GM21526 (cell line): ENCODE data around the gene LAMP2.

ENCODE experiments used
- ATAC-seq: cut with Tn5 transposase; IDR thresholded peaks from one replicate; pipeline ENCODE4 v1.9.1; 2021; ENCODE audit warnings: moderate library complexity; ENCODE audit not compliant: unreplicated experiment, low FRiP score

The LAMP2 gene

GRCh38 chrX:120457766-120458180, 11.3 kb downstream of the LAMP2 start:
- ATAC-seq, result peak; percentile 80

- no peak for ATAC-seq
Measured at GRCh38 chrX:120456973-120457372, 12.1 kb downstream of the LAMP2 start.

DNA sequence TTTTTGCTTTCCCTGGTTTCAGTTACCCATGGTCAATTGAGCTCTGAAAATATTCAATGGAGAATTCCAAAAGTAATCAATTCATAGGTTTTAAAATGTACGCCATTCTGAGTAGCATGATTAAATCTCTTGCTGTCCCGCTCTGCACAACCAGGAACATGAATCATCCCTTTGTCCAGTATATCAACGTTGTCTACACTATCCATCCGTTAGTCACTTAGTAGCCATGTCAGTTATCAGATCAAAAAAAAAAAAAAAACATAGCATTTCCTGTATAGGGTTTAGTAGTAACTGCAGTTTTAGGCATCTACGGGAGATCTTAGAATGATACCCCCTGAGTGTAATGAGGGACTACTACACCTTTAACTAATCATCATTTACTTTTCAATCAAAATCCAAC, 15.1 kb downstream of the LAMP2 start:
- no peak for ATAC-seq

DNA sequence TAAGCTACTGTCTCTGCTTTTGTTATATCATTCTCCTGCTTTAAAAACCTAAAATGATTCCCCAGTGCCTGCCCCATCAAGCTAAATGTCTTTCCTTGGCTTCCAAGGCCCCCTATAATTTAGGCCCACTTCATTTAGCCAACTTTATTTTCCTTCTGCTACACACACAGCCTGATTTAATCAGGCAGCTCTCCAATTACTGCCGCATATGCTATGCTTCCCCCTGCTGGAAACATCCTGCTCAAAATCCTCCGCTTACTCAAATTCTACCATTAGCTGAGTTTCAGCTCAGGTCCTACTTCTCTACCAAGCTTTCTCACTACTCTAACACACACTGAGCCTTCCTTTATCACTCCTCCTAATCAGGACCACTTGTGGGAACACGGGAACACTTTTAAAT, 17.0 kb downstream of the LAMP2 start:
- ATAC-seq, result no peak

DNA sequence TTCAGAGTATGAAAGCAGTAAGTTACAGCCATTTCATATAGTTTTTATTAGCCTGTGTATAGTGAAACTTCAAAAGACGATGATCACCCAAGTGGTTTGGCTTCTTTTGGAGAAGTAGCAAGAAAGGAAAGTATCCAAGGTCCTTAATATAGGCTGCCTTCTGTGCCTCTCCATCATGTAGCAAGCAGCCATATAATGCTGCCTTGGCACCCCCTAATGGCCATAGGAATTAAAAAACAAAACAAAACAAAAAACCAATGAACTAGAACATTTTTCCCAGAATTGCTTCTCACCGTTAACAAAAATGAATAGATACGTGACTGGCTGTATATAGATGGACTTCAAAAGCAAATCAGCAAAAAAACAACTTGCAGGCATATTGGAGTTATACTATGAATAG, 18.9 kb downstream of the LAMP2 start:
- no peak for ATAC-seq

DNA sequence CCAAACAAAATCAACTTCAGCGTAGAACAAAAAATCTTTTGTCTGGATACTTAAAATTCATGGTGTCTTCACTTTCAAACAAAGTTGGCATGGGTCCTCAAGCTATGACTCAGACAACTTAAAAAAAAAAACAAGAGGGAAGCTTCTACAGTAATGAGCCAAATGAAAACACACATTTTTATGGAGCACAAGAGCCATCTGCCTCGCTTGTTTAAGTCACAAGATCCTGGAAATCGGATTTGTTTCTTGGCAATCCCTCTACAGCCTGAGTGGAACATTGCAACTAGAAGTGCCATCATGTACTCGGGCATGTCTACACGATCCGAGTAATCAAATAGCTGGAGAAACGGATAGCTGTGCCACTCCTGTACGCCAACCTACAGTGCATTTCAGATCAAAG, 22.6 kb downstream of the LAMP2 start:
- ATAC-seq, result no peak

- no peak for ATAC-seq
Measured at GRCh38 chrX:120439921-120440320, 29.2 kb downstream of the LAMP2 start.

- ATAC-seq, result no peak
Measured at GRCh38 chrX:120429776-120430540, 39.1 kb downstream of the LAMP2 start.

- no peak for ATAC-seq
Measured at GRCh38 chrX:120428309-120428708, 40.8 kb downstream of the LAMP2 start.

DNA sequence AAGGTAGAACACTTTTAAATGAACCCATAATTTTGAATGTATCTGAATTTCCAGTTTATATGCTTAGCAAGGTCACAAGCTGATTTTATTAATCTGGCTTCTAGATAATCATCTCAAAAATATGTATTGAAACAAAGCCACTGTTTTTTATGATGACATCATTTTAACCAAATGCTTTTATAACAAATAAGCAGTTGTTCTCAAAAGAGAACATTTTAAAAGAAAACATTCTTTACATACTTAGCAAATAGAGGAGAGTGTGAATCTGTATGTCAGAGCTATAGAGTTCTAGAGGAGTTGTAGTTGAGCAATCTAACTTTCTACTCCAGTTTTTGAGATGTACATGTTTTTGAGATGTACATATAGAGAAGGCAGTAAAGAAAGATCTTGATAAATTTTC, 42.5 kb downstream of the LAMP2 start:
- no peak for ATAC-seq

DNA sequence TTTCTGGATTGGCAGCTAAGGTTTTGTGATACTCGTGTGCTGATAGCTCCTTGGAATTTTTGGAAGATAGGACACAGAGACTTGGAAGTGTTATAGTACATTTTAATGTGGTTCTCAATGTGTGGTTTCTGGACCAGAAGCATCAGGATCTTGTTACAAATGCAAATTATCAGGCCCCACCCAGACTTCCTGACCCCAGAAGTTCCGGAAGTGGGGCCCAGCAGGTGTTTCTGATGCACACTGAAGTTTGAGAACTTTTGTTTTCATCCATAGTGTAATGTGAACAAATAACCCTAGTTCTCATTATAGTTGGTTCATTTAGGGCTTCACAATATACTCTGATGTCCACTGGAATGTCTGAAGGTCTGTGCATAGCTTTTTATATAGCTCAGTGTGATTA, 49.6 kb downstream of the LAMP2 start:
- ATAC-seq, result peak; percentile 83

GRCh38 chrX:120408168-120408567, 60.9 kb downstream of the LAMP2 start:
- ATAC-seq, result no peak

DNA sequence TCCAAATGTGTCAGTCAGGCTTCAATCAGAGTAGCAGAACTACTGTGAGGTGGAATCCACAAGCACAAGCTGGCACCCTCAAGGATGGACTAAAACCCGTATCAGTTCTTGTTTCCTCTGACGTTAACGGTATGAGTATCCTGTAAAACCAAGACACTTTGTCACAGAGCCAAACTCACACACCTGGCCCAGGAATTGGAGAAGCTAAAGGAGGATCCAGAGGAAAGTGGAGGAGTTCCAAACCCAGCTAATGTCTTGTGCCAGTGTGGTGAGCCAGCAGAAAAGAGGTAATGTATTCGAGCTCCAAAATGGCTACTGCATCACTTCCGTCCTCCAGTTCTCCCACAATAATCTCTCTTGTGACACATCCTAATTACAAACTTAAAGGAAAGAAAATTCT, 62.5 kb downstream of the LAMP2 start:
- ATAC-seq, result no peak

- no peak for ATAC-seq
Measured at GRCh38 chrX:120402369-120402768, 66.7 kb downstream of the LAMP2 start.

GRCh38 chrX:120401301-120401700, 67.8 kb downstream of the LAMP2 start:
- no peak for ATAC-seq

DNA sequence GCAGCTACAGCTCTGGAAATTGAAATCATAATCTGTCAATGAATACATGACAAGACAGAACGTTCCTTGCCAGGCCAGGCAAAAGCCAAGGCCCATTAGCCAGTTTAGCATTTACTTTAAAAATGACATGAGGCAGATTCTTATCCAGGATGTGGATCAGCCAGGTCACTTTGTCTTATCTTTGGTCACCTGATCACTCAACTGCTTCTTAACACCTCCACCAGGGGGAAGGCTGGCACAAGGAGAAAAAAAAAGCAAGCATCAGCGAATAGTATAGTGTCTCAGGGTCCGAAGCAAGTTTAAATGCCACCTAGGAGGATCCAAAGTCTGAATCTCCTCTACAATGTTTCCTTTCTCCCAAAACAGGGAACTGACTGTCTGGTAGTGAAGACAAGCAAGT, 88.4 kb downstream of the LAMP2 start:
- ATAC-seq, result peak; percentile 75

DNA sequence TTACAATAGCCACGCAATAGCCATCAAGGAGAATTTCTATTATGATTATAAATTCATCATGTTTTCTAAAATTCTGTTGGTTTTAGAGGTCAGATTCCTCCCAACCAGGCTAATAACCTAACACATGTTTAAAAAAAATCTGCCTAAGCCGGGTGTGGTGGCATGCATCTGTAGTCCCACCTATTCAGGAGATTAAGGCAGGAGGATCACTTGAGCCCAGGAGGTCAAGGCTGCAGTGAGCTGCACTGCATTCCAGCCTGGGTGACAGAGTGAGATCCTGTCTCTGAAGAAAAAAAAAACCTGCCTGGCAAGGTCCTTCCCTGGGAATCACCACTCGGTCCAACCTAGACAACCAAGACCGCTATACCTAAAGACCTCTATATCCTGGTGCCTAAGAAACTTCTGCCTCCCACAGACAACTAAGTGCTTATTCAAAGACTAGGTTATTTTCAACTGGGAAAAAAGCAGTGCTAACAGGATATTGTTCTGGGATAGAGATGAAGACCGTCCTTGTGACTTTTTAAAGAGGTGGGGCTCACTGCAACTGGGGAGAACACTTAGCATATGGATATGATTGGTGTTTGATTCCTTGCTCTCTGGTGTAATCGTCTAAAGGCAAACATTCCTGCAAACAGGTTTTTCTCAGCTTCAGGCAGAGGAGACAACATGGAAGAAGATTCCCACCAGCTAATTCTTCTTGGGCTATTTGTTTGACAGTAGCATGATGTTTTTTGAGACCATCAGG, 89.0 kb downstream of the LAMP2 start:
- ATAC-seq, result no peak

- ATAC-seq, result no peak
Measured at GRCh38 chrX:120378570-120378969, 90.5 kb downstream of the LAMP2 start.
